Measurements from ENCODE around the gene CCL8.

DNA sequence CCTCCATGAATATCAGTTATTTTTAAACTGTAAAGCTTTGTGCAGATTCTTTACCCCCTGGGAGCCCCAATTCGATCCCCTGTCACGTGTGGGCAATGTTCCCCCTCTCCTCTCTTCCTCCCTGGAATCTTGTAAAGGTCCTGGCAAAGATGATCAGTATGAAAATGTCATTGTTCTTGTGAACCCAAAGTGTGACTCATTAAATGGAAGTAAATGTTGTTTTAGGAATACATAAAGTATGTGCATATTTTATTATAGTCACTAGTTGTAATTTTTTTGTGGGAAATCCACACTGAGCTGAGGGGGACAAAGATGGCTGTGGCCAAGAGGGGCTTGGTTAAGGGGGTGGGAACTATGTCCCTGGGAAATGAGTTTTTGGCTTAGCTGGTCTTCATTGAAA lies 31.4 kb upstream of the CCL8 start:
- TF ChIP-seq CTCF (IDR thresholded peaks at IDR 0.05; ENCODE audit: low read length) (no peak), EZH2 (optimal IDR thresholded peaks at IDR 0.05; ENCODE audit: low read depth, low read length) (no peak)

Data from MM.1S (cell line).